Sciatic nerve (tissue), 2 donors: Measurements from ENCODE around the gene MPZL1. TPM values are rescaled to one million over a fixed set of nuclear protein-coding genes. Genes with fewer than 3 reads are reported as not detected.

Experiments used
- ATAC-seq: fragments of 200-7000 bp; cut with Tn5 transposase; one replicate; pipeline ENCODE4 v1.9.1; 2020; ENCODE audit warnings: mild to moderate bottlenecking, moderate library complexity
- DNase-seq: peaks from one replicate; pipeline ENCODE4 v3.0.0-alpha.2; 2020; ENCODE audit warnings: low spot score
- intact Hi-C: fragments of 100-400 bp; cut with DNase I; formaldehyde crosslinking; loops from one replicate; pipeline ENCODE4 v1.14.2; 2022
- total RNA-seq: library from RNA; stranded (reverse); fragmentation: NEBNext Ultra II Directional; extraction: Animal tissue kit (Norgen Biotek cat#: 25700); gene quantifications from one replicate; pipeline ENCODE4 v1.2.1, GENCODE V29; 2021
- donor health status: DM: no; HTN: no; CAD: no.
- donor health status: DM: no; HTN: no; CAD: no.

The MPZL1 gene
- 102 TPM for total RNA-seq

GRCh38 chr1:167721617-167722151 is at the start of gene MPZL1:
Gene MPZL1, plus strand, starts transcription at chr1:167721982. Its CDS starts 170 bp downstream, at chr1:167722152.
- ATAC-seq, result peak; percentile 98
- DNase-seq, result peak; percentile 98
- intact Hi-C loops, result loop anchor here (10.0 kb wide), 1 partner anchor 73 kb away; no protein-coding TSS in a partner anchor

- intact Hi-C loops, result no loop called here
- ATAC-seq, result no peak
- no peak for DNase-seq
Measured at GRCh38 chr1:167672831-167673230, 49.0 kb upstream of the MPZL1 start.

- ATAC-seq (no peak), DNase-seq (no peak)
- intact Hi-C loops, result no loop called here
Measured at GRCh38 chr1:167673265-167673664, 48.5 kb upstream of the MPZL1 start.

- intact Hi-C loops, result no loop called here
- no peak for ATAC-seq
Measured at GRCh38 chr1:167674156-167674555, 47.6 kb upstream of the MPZL1 start.

GRCh38 chr1:167675440-167675839 is 46.3 kb upstream of the MPZL1 start:
- ATAC-seq, result no peak
- intact Hi-C loops, result no loop called here
- DNase-seq, result no peak

More at GRCh38 chr1:167674156-167674555, 47.6 kb upstream of the MPZL1 start:
- DNase-seq, result no peak

GRCh38 chr1:167676205-167676915 is 45.4 kb upstream of the MPZL1 start:
- intact Hi-C loops, result no loop called here
- ATAC-seq (no peak), DNase-seq (no peak)

GRCh38 chr1:167676916-167677848 is 44.6 kb upstream of the MPZL1 start:
- ATAC-seq, result no peak
- intact Hi-C loops, result no loop called here
- no peak for DNase-seq

GRCh38 chr1:167678422-167678821 is 43.4 kb upstream of the MPZL1 start:
- intact Hi-C loops, result no loop called here

GRCh38 chr1:167678838-167679237 is 42.9 kb upstream of the MPZL1 start:
- intact Hi-C loops, result no loop called here
- no peak for DNase-seq
- no peak for ATAC-seq

More at GRCh38 chr1:167678422-167678821, 43.4 kb upstream of the MPZL1 start:
- no peak for ATAC-seq
- no peak for DNase-seq

- ATAC-seq (no peak), DNase-seq (no peak)
- intact Hi-C loops, result loop anchor here (10.0 kb wide), 1 partner anchor 75 kb away; no protein-coding TSS in a partner anchor
Measured at GRCh38 chr1:167679714-167680113, 42.1 kb upstream of the MPZL1 start.

GRCh38 chr1:167681024-167681423 is 40.8 kb upstream of the MPZL1 start:
- intact Hi-C loops, result loop anchor here (10.0 kb wide), 1 partner anchor 76 kb away; no protein-coding TSS in a partner anchor
- ATAC-seq, result no peak
- no peak for DNase-seq

- intact Hi-C loops, result loop anchor here (10.0 kb wide), 1 partner anchor 77 kb away; no protein-coding TSS in a partner anchor
- DNase-seq (no peak), ATAC-seq (peak; percentile 48)
Measured at GRCh38 chr1:167681451-167682098, 40.2 kb upstream of the MPZL1 start.

GRCh38 chr1:167683226-167683625 is 38.6 kb upstream of the MPZL1 start:
- intact Hi-C loops, result loop anchor here (10.0 kb wide), 1 partner anchor 78 kb away; no protein-coding TSS in a partner anchor
- ATAC-seq (no peak), DNase-seq (no peak)

- DNase-seq (no peak), ATAC-seq (no peak)
- intact Hi-C loops, result loop anchor here (10.0 kb wide), 1 partner anchor 79 kb away; no protein-coding TSS in a partner anchor
Measured at GRCh38 chr1:167683641-167684502, 37.9 kb upstream of the MPZL1 start.

- DNase-seq, result no peak
- ATAC-seq, result no peak
- intact Hi-C loops, result loop anchor here (10.0 kb wide), 1 partner anchor 81 kb away; no protein-coding TSS in a partner anchor
Measured at GRCh38 chr1:167685844-167686243, 35.9 kb upstream of the MPZL1 start.

- intact Hi-C loops, result loop anchor here (10.0 kb wide), 1 partner anchor 83 kb away; no protein-coding TSS in a partner anchor
- DNase-seq (peak; percentile 86), ATAC-seq (peak; percentile 78)
Measured at GRCh38 chr1:167687919-167688519, 33.8 kb upstream of the MPZL1 start.

- ATAC-seq, result no peak
- DNase-seq, result no peak
- intact Hi-C loops, result loop anchor here (10.0 kb wide), 1 partner anchor 85 kb away; no protein-coding TSS in a partner anchor
Measured at GRCh38 chr1:167689567-167689920, 32.2 kb upstream of the MPZL1 start.
